Nucleus accumbens (tissue), 56 donors: ENCODE results near the gene RNF103.
"Not testable (repeated sequence)": the region's sequence is repeated elsewhere in the genome, so short reads cannot be mapped to it uniquely, and the experiment has no call there.

Experiments
- DNase-seq, 56 donors: peaks; one replicate each; lab custom pipeline; 2025; lab: John Stamatoyannopoulos, UW

Gene RNF103

GRCh38 chr2:86623494-86624266 lies at the start of gene RNF103:
RNF103 (minus strand) TSS chr2:86623865; CDS start chr2:86622886, 979 bp downstream.
- DNase-seq = peak; percentile 69 to 99 (median 94)

- DNase-seq = no peak
Measured at GRCh38 chr2:86673011-86673410, 49.3 kb upstream of the RNF103 start.

- DNase-seq = no peak
Measured at GRCh38 chr2:86672027-86672545, 48.4 kb upstream of the RNF103 start.

- peak in 1 of 56 donors; percentile 1 for DNase-seq
Measured at GRCh38 chr2:86671337-86671981, 47.8 kb upstream of the RNF103 start.

GRCh38 chr2:86669323-86669722 lies 45.7 kb upstream of the RNF103 start:
- DNase-seq = not testable (repeated sequence)

- DNase-seq = no peak
Measured at GRCh38 chr2:86661333-86661732, 37.7 kb upstream of the RNF103 start.

- no peak for DNase-seq
Measured at GRCh38 chr2:86650188-86650587, 26.5 kb upstream of the RNF103 start.

GRCh38 chr2:86649119-86649947 lies 25.7 kb upstream of the RNF103 start:
- no peak for DNase-seq

GRCh38 chr2:86648681-86649080 lies 25.0 kb upstream of the RNF103 start:
- DNase-seq = no peak

- no peak for DNase-seq
Measured at GRCh38 chr2:86646865-86647264, 23.2 kb upstream of the RNF103 start.

GRCh38 chr2:86646329-86646728 lies 22.7 kb upstream of the RNF103 start:
- DNase-seq = no peak

GRCh38 chr2:86645752-86646151 lies 22.1 kb upstream of the RNF103 start:
- no peak for DNase-seq

GRCh38 chr2:86638712-86639111 lies 15.0 kb upstream of the RNF103 start:
- DNase-seq = no peak

GRCh38 chr2:86636842-86637241 lies 13.2 kb upstream of the RNF103 start:
- DNase-seq = no peak

GRCh38 chr2:86634352-86634751 lies 10.7 kb upstream of the RNF103 start:
- no peak for DNase-seq

GRCh38 chr2:86633155-86633651 lies 9.5 kb upstream of the RNF103 start:
- DNase-seq = peak in 40 of 56 donors; percentile 2 to 58 (median 25)

- no peak for DNase-seq
Measured at GRCh38 chr2:86632672-86633071, 9.0 kb upstream of the RNF103 start.

- no peak for DNase-seq
Measured at GRCh38 chr2:86631846-86632485, 8.3 kb upstream of the RNF103 start.

GRCh38 chr2:86628091-86628522 lies 4.4 kb upstream of the RNF103 start:
- no peak for DNase-seq

- DNase-seq = no peak
Measured at GRCh38 chr2:86627550-86627949, 3.9 kb upstream of the RNF103 start.
